CD8-positive, alpha-beta memory T cell (primary cell): Measurements from ENCODE around the gene NME9. TPM values are rescaled to one million over a fixed set of nuclear protein-coding genes. Genes with fewer than 3 reads are reported as not detected.

ENCODE experiments used
- CTCF ChIA-PET: fragments of 350-600 bp; sonication (Branson Sonifier 250); formaldehyde crosslinking; loops from one replicate; lab custom pipeline; 2021; ENCODE audit warnings: antibody characterized with exemption; lab: Charles Lee
- POLR2A ChIA-PET: fragments of 350-600 bp; sonication (Branson Sonifier 250); formaldehyde crosslinking; loops from one replicate; lab custom pipeline; 2021; ENCODE audit warnings: antibody characterized with exemption; lab: Charles Lee
- DNase-seq, 5 donors: peaks; one replicate each; pipeline versions ENCODE4 v3.0.0 to v3.0.0-alpha.2; 2020 to 2022; ENCODE audit warnings: mixed read lengths in 1 of 5
- H3K27ac ChIP-seq: one replicate; pipeline ENCODE4 v1.7.0; 2013; ENCODE audit warnings: low read depth, mild to moderate bottlenecking, low read length, moderate library complexity
- H3K27me3 ChIP-seq: 2 replicates; pipeline ENCODE4 v1.7.0; 2013; ENCODE audit warnings: low read length, mild to moderate bottlenecking; ENCODE audit not compliant: insufficient read depth, poor library complexity, severe bottlenecking
- H3K36me3 ChIP-seq: 2 replicates; pipeline ENCODE4 v1.7.0; 2013; ENCODE audit warnings: mild to moderate bottlenecking, low read length, moderate library complexity; ENCODE audit not compliant: insufficient read depth
- H3K4me1 ChIP-seq: 2 replicates; pipeline ENCODE4 v1.7.0; 2013; ENCODE audit warnings: mild to moderate bottlenecking, low read length, moderate library complexity; ENCODE audit not compliant: insufficient read depth
- H3K4me3 ChIP-seq: 2 replicates; pipeline ENCODE4 v1.7.0; 2013; ENCODE audit warnings: mild to moderate bottlenecking, low read length
- H3K9me3 ChIP-seq: 2 replicates; pipeline ENCODE4 v1.7.0; 2013; ENCODE audit warnings: mild to moderate bottlenecking, low read length
- H3K27ac Mint-ChIP-seq, 8 donors: one replicate each; pipeline ENCODE4 v1.8.0; 2020 to 2021; ENCODE audit warnings: mixed read lengths in 8 of 8, mild to moderate bottlenecking in 6 of 8, inconsistent platforms in 3 of 8, moderate library complexity in 3 of 8
- H3K27me3 Mint-ChIP-seq, 2 donors: one replicate each; pipeline ENCODE4 v1.8.0; 2020 to 2021; ENCODE audit warnings: mixed read lengths in 2 of 2, mild to moderate bottlenecking in 1 of 2, moderate library complexity in 1 of 2
- H3K36me3 Mint-ChIP-seq, 3 donors: one replicate each; pipeline ENCODE4 v1.8.0; 2020 to 2021; ENCODE audit warnings: mixed read lengths in 3 of 3, inconsistent platforms in 1 of 3, mild to moderate bottlenecking in 1 of 3
- H3K4me1 Mint-ChIP-seq, 3 donors: one replicate each; pipeline ENCODE4 v1.8.0; 2020 to 2021; ENCODE audit warnings: mixed read lengths in 3 of 3, inconsistent platforms in 1 of 3, mild to moderate bottlenecking in 1 of 3
- H3K4me3 Mint-ChIP-seq, 7 donors: one replicate each; pipeline ENCODE4 v1.8.0; 2020 to 2021; ENCODE audit warnings: mixed read lengths in 7 of 7, mild to moderate bottlenecking in 6 of 7, moderate library complexity in 4 of 7, inconsistent platforms in 2 of 7
- H3K9me3 Mint-ChIP-seq, 5 donors: one replicate each; pipeline ENCODE4 v1.8.0; 2020 to 2022; ENCODE audit warnings: mixed read lengths in 5 of 5, mild to moderate bottlenecking in 3 of 5, moderate library complexity in 2 of 5, inconsistent platforms in 1 of 5
- polyA plus RNA-seq: library from polyadenylated mRNA; unstranded; fragments of 300-500 nt; fragmentation: Illumina TruSeq; gene quantifications from one replicate; pipeline ENCODE4 v1.2.3, GENCODE V29; 2021
- total RNA-seq, 2 experiments: library from RNA; stranded (reverse); gene quantifications; one replicate each; pipeline ENCODE4 v1.2.3, GENCODE V29; 2021

NME9 gene
- total and polyA plus RNA-seq, 3 experiments from 2014 or later = 0.44 TPM; not detected in 2

- Histone ChIP-seq H3K27ac (no peak overlapping the region), H3K4me1 (no peaks in the 10 kb centered on the region), H3K4me3 (no peak overlapping the region), H3K9me3 (no peaks in the 10 kb centered on the region), H3K36me3 (no peaks in the 10 kb centered on the region), H3K27me3 (no peaks in the 10 kb centered on the region)
- no peak for DNase-seq
- no peak overlapping the region for H3K4me3 Mint-ChIP-seq
- H3K27ac Mint-ChIP-seq = no peak overlapping the region
- peaks cover 3 to 59% (median 25%) of the 10 kb centered on the region in 3 donors for H3K36me3 Mint-ChIP-seq
- no peaks in the 10 kb centered on the region for H3K9me3 Mint-ChIP-seq
- peaks cover 0 to 1% (median 0%) of the 10 kb centered on the region in 3 donors for H3K4me1 Mint-ChIP-seq
- ChIA-PET CTCF (no interaction called here), POLR2A (no interaction called here)
- peaks cover 0 to 1% of the 10 kb centered on the region in 2 donors for H3K27me3 Mint-ChIP-seq
Observed at GRCh38 chr3:138260611-138261010, 69.0 kb downstream of the NME9 start.

GRCh38 chr3:138259126-138259525, 70.5 kb downstream of the NME9 start:
- Mint-ChIP-seq H3K27me3 (no peaks in the 10 kb centered on the region), H3K4me3 (no peak overlapping the region), H3K4me1 (peaks cover 0 to 1% (median 0%) of the 10 kb centered on the region in 3 donors), H3K27ac (peak overlapping the region in 1 of 8 donors; percentile 35), H3K36me3 (peaks cover 0 to 55% (median 25%) of the 10 kb centered on the region in 3 donors), H3K9me3 (no peaks in the 10 kb centered on the region)
- ChIA-PET CTCF (no interaction called here), POLR2A (interaction anchor here (0.6 kb wide), 1 partner anchor 9 kb away, joined by 3 read pairs; no protein-coding TSS in a partner anchor)
- Histone ChIP-seq H3K27ac (no peak overlapping the region), H3K27me3 (no peaks in the 10 kb centered on the region), H3K36me3 (no peaks in the 10 kb centered on the region), H3K4me1 (no peaks in the 10 kb centered on the region), H3K9me3 (no peaks in the 10 kb centered on the region), H3K4me3 (no peak overlapping the region)
- no peak for DNase-seq

- no peak overlapping the region for H3K4me3 Mint-ChIP-seq
- H3K9me3 Mint-ChIP-seq = no peaks in the 10 kb centered on the region
- Histone ChIP-seq H3K9me3 (no peaks in the 10 kb centered on the region), H3K36me3 (no peaks in the 10 kb centered on the region), H3K4me1 (no peaks in the 10 kb centered on the region), H3K27me3 (no peaks in the 10 kb centered on the region), H3K27ac (no peak overlapping the region), H3K4me3 (no peak overlapping the region)
- ChIA-PET POLR2A (no interaction called here), CTCF (no interaction called here)
- peaks cover 0 to 46% (median 24%) of the 10 kb centered on the region in 3 donors for H3K36me3 Mint-ChIP-seq
- no peaks in the 10 kb centered on the region for H3K27me3 Mint-ChIP-seq
- no peak for DNase-seq
- H3K27ac Mint-ChIP-seq = peak overlapping the region in 2 of 8 donors; percentile 15 to 29
- peaks cover 0 to 1% (median 0%) of the 10 kb centered on the region in 3 donors for H3K4me1 Mint-ChIP-seq
Observed at GRCh38 chr3:138257986-138258385, 71.7 kb downstream of the NME9 start.

- H3K4me1 Mint-ChIP-seq = peaks cover 0 to 1% (median 0%) of the 10 kb centered on the region in 3 donors
- CTCF ChIA-PET = no interaction called here
Observed at GRCh38 chr3:138256022-138256421, 73.6 kb downstream of the NME9 start.

GRCh38 chr3:138254216-138254615, 75.4 kb downstream of the NME9 start:
- Histone ChIP-seq H3K36me3 (no peaks in the 10 kb centered on the region), H3K4me1 (no peaks in the 10 kb centered on the region), H3K27ac (no peak overlapping the region), H3K4me3 (no peak overlapping the region), H3K9me3 (no peaks in the 10 kb centered on the region), H3K27me3 (no peaks in the 10 kb centered on the region)
- Mint-ChIP-seq H3K27me3 (no peaks in the 10 kb centered on the region), H3K4me1 (peaks cover 0 to 1% (median 0%) of the 10 kb centered on the region in 3 donors), H3K27ac (no peak overlapping the region), H3K36me3 (peaks cover 0 to 41% (median 21%) of the 10 kb centered on the region in 3 donors), H3K9me3 (no peaks in the 10 kb centered on the region), H3K4me3 (no peak overlapping the region)
- DNase-seq = no peak
- POLR2A ChIA-PET = no interaction called here
- CTCF ChIA-PET = no interaction called here

More at GRCh38 chr3:138256022-138256421, 73.6 kb downstream of the NME9 start:
- H3K36me3 ChIP-seq = no peaks in the 10 kb centered on the region
- no peaks in the 10 kb centered on the region for H3K27me3 ChIP-seq
- Mint-ChIP-seq H3K4me3 (no peak overlapping the region), H3K36me3 (peaks cover 0 to 42% (median 21%) of the 10 kb centered on the region in 3 donors), H3K27me3 (no peaks in the 10 kb centered on the region), H3K9me3 (no peaks in the 10 kb centered on the region), H3K27ac (no peak overlapping the region)
- H3K9me3 ChIP-seq = no peaks in the 10 kb centered on the region
- POLR2A ChIA-PET = interaction anchor here (0.6 kb wide), 1 partner anchor 10 kb away, joined by 5 read pairs; no protein-coding TSS in a partner anchor
- H3K27ac ChIP-seq = no peak overlapping the region
- no peak for DNase-seq
- no peaks in the 10 kb centered on the region for H3K4me1 ChIP-seq
- no peak overlapping the region for H3K4me3 ChIP-seq

- no peak overlapping the region for H3K4me3 ChIP-seq
- no peaks in the 10 kb centered on the region for H3K36me3 ChIP-seq
- Mint-ChIP-seq H3K4me3 (no peak overlapping the region), H3K27ac (peak overlapping the region in 1 of 8 donors; percentile 17), H3K4me1 (peaks cover 0 to 1% (median 0%) of the 10 kb centered on the region in 3 donors), H3K27me3 (no peaks in the 10 kb centered on the region), H3K9me3 (no peaks in the 10 kb centered on the region), H3K36me3 (peaks cover under 1 to 40% (median 19%) of the 10 kb centered on the region in 3 donors)
- ChIA-PET CTCF (no interaction called here), POLR2A (no interaction called here)
- H3K27me3 ChIP-seq = no peaks in the 10 kb centered on the region
- no peak overlapping the region for H3K27ac ChIP-seq
- H3K9me3 ChIP-seq = no peaks in the 10 kb centered on the region
- no peak for DNase-seq
- no peaks in the 10 kb centered on the region for H3K4me1 ChIP-seq
Observed at GRCh38 chr3:138253609-138254008, 76.0 kb downstream of the NME9 start.

Other genes with a start within 250 kb of the NME9 start
- under 1 TPM in 1 of 2 experiments, not detected in 1; 0.20 TPM for gene DZIP1L, start 214.2 kb downstream of the NME9 start, total RNA-seq
- not detected for gene DZIP1L, start 214.2 kb downstream of the NME9 start, polyA plus RNA-seq
- gene A4GNT, start 197.5 kb downstream of the NME9 start, total RNA-seq = not detected
- gene A4GNT, start 197.5 kb downstream of the NME9 start, polyA plus RNA-seq = not detected
- gene DBR1, start 154.9 kb downstream of the NME9 start, total RNA-seq = 10 to 100 TPM; 25.6 to 29.0 TPM
- 15.0 TPM for gene DBR1, start 154.9 kb downstream of the NME9 start, polyA plus RNA-seq
- 10 to 100 TPM; 43.6 to 47.7 TPM for gene ARMC8, start 142.6 kb downstream of the NME9 start, total RNA-seq
- gene ARMC8, start 142.6 kb downstream of the NME9 start, polyA plus RNA-seq = 54.4 TPM
- under 1 TPM; 0.28 to 0.38 TPM for gene MRAS, start 18.7 kb upstream of the NME9 start, total RNA-seq
- gene MRAS, start 18.7 kb upstream of the NME9 start, polyA plus RNA-seq = 0.38 TPM
- gene ESYT3, start 104.8 kb upstream of the NME9 start, total RNA-seq = under 1 TPM; 0.07 TPM
- not detected for gene ESYT3, start 104.8 kb upstream of the NME9 start, polyA plus RNA-seq